ENCODE data around the gene G6PD. TPM values are rescaled to one million over a fixed set of nuclear protein-coding genes. Genes with fewer than 3 reads are reported as not detected.

G6PD gene
- total and polyA plus RNA-seq, 2 experiments from 2014 or later: 44.3 to 55.0 TPM

- Histone ChIP-seq H3K4me3 (no peak overlapping the region), H3K9me2 (ENCODE audit: insufficient read depth) (no peaks in the 10 kb centered on the region), H3K4me1 (ENCODE audit: insufficient read depth) (no peaks in the 10 kb centered on the region), H3F3A (ENCODE audit: insufficient read depth) (no peaks in the 10 kb centered on the region), H4K20me1 (ENCODE audit: insufficient read depth) (no peaks in the 10 kb centered on the region), H3K27ac (no peak overlapping the region), H3K79me2 (ENCODE audit: insufficient read depth) (no peaks in the 10 kb centered on the region), H3K27me3 (replicated peaks; ENCODE audit: insufficient read depth) (no peaks in the 10 kb centered on the region), H3K9ac (no peak overlapping the region), H3K4me2 (ENCODE audit: unreplicated experiment) (no peak overlapping the region), H3K36me3 (ENCODE audit: low read depth) (no peaks in the 10 kb centered on the region), H2AFZ (no peak overlapping the region), H3K9me3 (ENCODE audit: low read depth) (no peaks in the 10 kb centered on the region)
- 88 to 92% methylated on average over 14 of the region's 14 CpGs for WGBS, 2 experiments (ENCODE audit: low coverage in 1 of 2, low lambda C conversion rate in 2 of 2, missing lambda C conversion rate in 2 of 2)
- DNase-seq: no peak
- TF ChIP-seq EZH2 (IDR thresholded peaks at IDR 0.05; ENCODE audit: insufficient read depth, poor library complexity, severe bottlenecking) (no peak), EZH2phosphoT487 (IDR thresholded peaks at IDR 0.05; ENCODE audit: insufficient read depth, low read depth) (no peak)
- in situ Hi-C loops (cut with MboI): no loop called here
These were observed 20.8 kb downstream of the G6PD start for GRCh38 chrX:154525606-154526490.

GRCh38 chrX:154519389-154519788 is 27.3 kb downstream of the G6PD start:
- TF ChIP-seq EZH2 (IDR thresholded peaks at IDR 0.05; ENCODE audit: insufficient read depth, poor library complexity, severe bottlenecking): no peak
- no peak for TF ChIP-seq EZH2phosphoT487 (IDR thresholded peaks at IDR 0.05; ENCODE audit: insufficient read depth, low read depth)
- H3K27ac ChIP-seq: no peak overlapping the region
- no peak overlapping the region for H3K4me3 ChIP-seq

GRCh38 chrX:154517101-154517781 is 29.4 kb downstream of the G6PD start:
- no peaks in the 10 kb centered on the region for H3K9me3 ChIP-seq (ENCODE audit: low read depth)
- no peaks in the 10 kb centered on the region for H4K20me1 ChIP-seq (ENCODE audit: insufficient read depth)
- H3K9me2 ChIP-seq (ENCODE audit: insufficient read depth): no peaks in the 10 kb centered on the region
- H3K4me3 ChIP-seq: peak overlapping the region; percentile 74
- H3K4me2 ChIP-seq (ENCODE audit: unreplicated experiment): peak overlapping the region; percentile 80
- WGBS, 2 experiments (ENCODE audit: low coverage in 1 of 2, low lambda C conversion rate in 2 of 2, missing lambda C conversion rate in 2 of 2): 17 to 22% methylated on average over 10 to 13 of the region's 25 CpGs
- H3K27me3 ChIP-seq (replicated peaks; ENCODE audit: insufficient read depth): no peaks in the 10 kb centered on the region
- in situ Hi-C loops (cut with MboI): no loop called here
- no peaks in the 10 kb centered on the region for H3K36me3 ChIP-seq (ENCODE audit: low read depth)
- peak overlapping the region; percentile 89 for H3K27ac ChIP-seq
- TF ChIP-seq EZH2phosphoT487 (IDR thresholded peaks at IDR 0.05; ENCODE audit: insufficient read depth, low read depth) (no peak), EZH2 (IDR thresholded peaks at IDR 0.05; ENCODE audit: insufficient read depth, poor library complexity, severe bottlenecking) (no peak)
- peaks cover 15% of the 10 kb centered on the region for H3K79me2 ChIP-seq (ENCODE audit: insufficient read depth)
- H3K9ac ChIP-seq: peak overlapping the region; percentile 82
- peak overlapping the region; percentile 80 for H2AFZ ChIP-seq
- DNase-seq: no peak
- no peaks in the 10 kb centered on the region; the same call in 1 of the 2 replicates for H3F3A ChIP-seq (ENCODE audit: insufficient read depth)
- H3K4me1 ChIP-seq (ENCODE audit: insufficient read depth): no peaks in the 10 kb centered on the region

More at GRCh38 chrX:154519389-154519788, 27.3 kb downstream of the G6PD start:
- DNase-seq: no peak
- Histone ChIP-seq H3K79me2 (ENCODE audit: insufficient read depth) (peaks cover 15% of the 10 kb centered on the region), H2AFZ (no peak overlapping the region), H3K36me3 (ENCODE audit: low read depth) (no peaks in the 10 kb centered on the region), H3K9ac (no peak overlapping the region), H3K4me2 (ENCODE audit: unreplicated experiment) (no peak overlapping the region), H3K9me2 (ENCODE audit: insufficient read depth) (no peaks in the 10 kb centered on the region), H3K27me3 (replicated peaks; ENCODE audit: insufficient read depth) (no peaks in the 10 kb centered on the region), H3F3A (ENCODE audit: insufficient read depth) (no peaks in the 10 kb centered on the region; the same call in 1 of the 2 replicates), H4K20me1 (ENCODE audit: insufficient read depth) (no peaks in the 10 kb centered on the region), H3K9me3 (ENCODE audit: low read depth) (no peaks in the 10 kb centered on the region), H3K4me1 (ENCODE audit: insufficient read depth) (no peaks in the 10 kb centered on the region)
- 84 to 87% methylated on average over 8 of the region's 8 CpGs for WGBS, 2 experiments (ENCODE audit: low coverage in 1 of 2, low lambda C conversion rate in 2 of 2, missing lambda C conversion rate in 2 of 2)
- in situ Hi-C loops (cut with MboI): no loop called here

- Histone ChIP-seq H3K9me3 (ENCODE audit: low read depth) (no peaks in the 10 kb centered on the region), H3F3A (ENCODE audit: insufficient read depth) (no peaks in the 10 kb centered on the region; the same call in 1 of the 2 replicates), H3K4me2 (ENCODE audit: unreplicated experiment) (peak overlapping the region; percentile 80), H3K36me3 (ENCODE audit: low read depth) (no peaks in the 10 kb centered on the region), H2AFZ (peak overlapping the region; percentile 80), H3K27me3 (replicated peaks; ENCODE audit: insufficient read depth) (no peaks in the 10 kb centered on the region), H3K4me1 (ENCODE audit: insufficient read depth) (no peaks in the 10 kb centered on the region), H3K27ac (peak overlapping the region; percentile 89), H4K20me1 (ENCODE audit: insufficient read depth) (no peaks in the 10 kb centered on the region), H3K9ac (peak overlapping the region; percentile 82), H3K4me3 (peak overlapping the region; percentile 74), H3K79me2 (ENCODE audit: insufficient read depth) (peaks cover 15% of the 10 kb centered on the region), H3K9me2 (ENCODE audit: insufficient read depth) (no peaks in the 10 kb centered on the region)
- in situ Hi-C loops (cut with MboI): no loop called here
- WGBS, 2 experiments (ENCODE audit: low coverage in 1 of 2, low lambda C conversion rate in 2 of 2, missing lambda C conversion rate in 2 of 2): 2 to 3% methylated on average over 12 to 16 of the region's 19 CpGs
- TF ChIP-seq EZH2phosphoT487 (IDR thresholded peaks at IDR 0.05; ENCODE audit: insufficient read depth, low read depth) (no peak), EZH2 (IDR thresholded peaks at IDR 0.05; ENCODE audit: insufficient read depth, poor library complexity, severe bottlenecking) (no peak)
- DNase-seq: peak; percentile 77
These were observed 30.0 kb downstream of the G6PD start for GRCh38 chrX:154516656-154517100.
